Panc1 (cell line): ENCODE results near the gene SNAP47. TPM values are rescaled to one million over a fixed set of nuclear protein-coding genes. Genes with fewer than 3 reads are reported as not detected.

ENCODE experiments used
- ATAC-seq: fragments of 200-7000 bp; cut with Tn5 transposase; 2 replicates; pipeline ENCODE4 v1.9.1; 2020; ENCODE audit warnings: mild to moderate bottlenecking, moderate library complexity
- BruUV-seq: library from RNA; stranded (reverse); fragments of 400-500 nt; replicated peaks from 2 replicates; lab custom pipeline; 2021; lab: Mats Ljungman, UMichigan
- CTCF ChIA-PET: fragments of 300-600 bp; sonication (Branson Sonifier 250); formaldehyde crosslinking; loops from one replicate; lab custom pipeline; 2022; ENCODE audit warnings: antibody characterized with exemption; lab: Charles Lee
- POLR2A ChIA-PET: fragments of 300-600 bp; sonication (Branson Sonifier 250); formaldehyde crosslinking; loops from one replicate; lab custom pipeline; 2022; ENCODE audit warnings: antibody characterized with exemption; lab: Charles Lee
- DNase-seq: peaks from one replicate; pipeline ENCODE4 v3.0.0-alpha.2; 2010; ENCODE audit warnings: low read depth, low spot score
- H3K27ac ChIP-seq: 2 replicates; pipeline ENCODE4 v1.5.1; 2011; ENCODE audit warnings: mild to moderate bottlenecking, low read length, inconsistent platforms
- H3K27me3 ChIP-seq: fragments of 200-500 bp; sonication (Bioruptor generic); 2 replicates; pipeline ENCODE4 v1.6.0; 2014; ENCODE audit warnings: low read length, inconsistent platforms; ENCODE audit not compliant: control insufficient read depth, insufficient read depth
- H3K36me3 ChIP-seq: fragments of 200-500 bp; sonication (Bioruptor generic); 2 replicates; pipeline ENCODE4 v1.5.1; 2014; ENCODE audit warnings: inconsistent platforms, mild to moderate bottlenecking, low read length, moderate library complexity; ENCODE audit not compliant: control insufficient read depth, insufficient read depth
- H3K4me1 ChIP-seq: 2 replicates; pipeline ENCODE4 v1.5.1; 2011; ENCODE audit warnings: inconsistent platforms, mild to moderate bottlenecking, low read length, moderate library complexity; ENCODE audit not compliant: control insufficient read depth, insufficient read depth
- H3K4me3 ChIP-seq, 2 experiments: 2 replicates each; pipeline ENCODE4 v1.5.1; 2011 to 2012; ENCODE audit warnings: low read depth in 2 of 2, low read length in 2 of 2, mild to moderate bottlenecking in 2 of 2, inconsistent platforms in 1 of 2, moderate library complexity in 1 of 2
- H3K9me3 ChIP-seq: fragments of 200-500 bp; sonication (Bioruptor generic); 2 replicates; pipeline ENCODE4 v1.5.1; 2014; ENCODE audit warnings: low read depth, mild to moderate bottlenecking, inconsistent platforms, low read length, moderate library complexity; ENCODE audit not compliant: control insufficient read depth, insufficient read depth
- POLR2AphosphoS5 ChIP-seq: IDR thresholded peaks from 2 replicates; pipeline ENCODE4 v1.6.1; 2012; ENCODE audit warnings: mild to moderate bottlenecking, low read depth, low read length, moderate library complexity
- REST ChIP-seq, 2 experiments: IDR thresholded peaks; 2 replicates each; pipeline ENCODE4 v1.6.1; 2011 to 2012; ENCODE audit warnings: low read depth in 2 of 2, control low read depth in 1 of 2, low read length in 1 of 2, mild to moderate bottlenecking in 1 of 2, moderate library complexity in 1 of 2; ENCODE audit not compliant: insufficient read depth in 1 of 2
- SIN3A ChIP-seq: IDR thresholded peaks from 2 replicates; pipeline ENCODE4 v1.6.1; 2012; ENCODE audit warnings: low read depth, mild to moderate bottlenecking, low read length, moderate library complexity, borderline replicate concordance; ENCODE audit not compliant: insufficient read depth
- TCF7L2 ChIP-seq: IDR thresholded peaks from 2 replicates; pipeline ENCODE4 v1.6.1; 2011; ENCODE audit warnings: mild to moderate bottlenecking, low read depth, low read length, inconsistent platforms
- in situ Hi-C: cut with HindIII; loops from 2 replicates; pipeline ENCODE4 v1.10.0; 2016; ENCODE audit warnings: low sequenced_read_pairs, low pct_unique_long_range_greater_than_20kb
- intact Hi-C: fragments of 100-400 bp; cut with micrococcal nuclease; formaldehyde crosslinking; loops from one replicate; pipeline ENCODE4 v1.10.0; 2022; ENCODE audit not compliant: unreplicated experiment
- total RNA-seq: library from RNA; stranded (reverse); gene quantifications from one replicate; pipeline ENCODE4 v1.2.1, GENCODE V29; 2021; ENCODE audit not compliant: unreplicated experiment
- TF ChIP-seq, protein P1 (sequence below): fragments of 450-650 bp; IDR thresholded peaks from 2 replicates; pipeline ENCODE4 v1.5.1; 2017; ENCODE audit warnings: mild to moderate bottlenecking

SNAP47 gene
- total RNA-seq, 1 experiment from 2014 or later, result 55.6 TPM

DNA sequence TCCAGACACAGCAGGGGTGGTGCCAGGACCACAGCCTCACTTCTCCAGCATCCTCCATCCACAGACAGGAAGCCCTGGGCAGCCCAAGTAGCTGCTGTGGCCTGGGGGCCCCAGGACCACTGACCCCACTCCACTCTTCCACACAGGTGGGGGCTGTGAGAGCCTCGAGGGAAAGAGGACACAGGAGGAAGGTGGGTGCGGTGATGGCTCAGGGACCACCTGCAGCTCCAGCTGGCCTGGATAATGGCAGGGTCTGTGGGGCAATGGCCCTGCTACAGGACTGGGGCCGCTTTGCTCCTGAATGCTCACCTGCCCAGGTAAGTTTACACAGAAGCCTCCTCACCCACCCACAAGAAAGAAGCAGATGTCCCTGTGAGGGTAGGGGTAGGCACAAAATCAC, 61.9 kb downstream of the SNAP47 start:
- no peaks in the 10 kb centered on the region for H3K27me3 ChIP-seq
- intact Hi-C loops (loop anchor here (10.0 kb wide), 1 partner anchor 148 kb away; the partner anchor contains the start of gene WNT9A), in situ Hi-C loops (no loop called here)
- ATAC-seq, result no peak
- no TSS peak for BruUV-seq
- ChIA-PET CTCF (no interaction called here), POLR2A (no interaction called here)
- no peak for DNase-seq
- TF ChIP-seq POLR2AphosphoS5 (no peak), SIN3A (no peak), REST (IDR thresholded peaks at IDR 0.05; ENCODE audit: insufficient read depth in 1 of 2, low read depth in 2 of 2, low read length in 1 of 2) (no peak), TCF7L2 (no peak)
- TF ChIP-seq, protein P1, sequence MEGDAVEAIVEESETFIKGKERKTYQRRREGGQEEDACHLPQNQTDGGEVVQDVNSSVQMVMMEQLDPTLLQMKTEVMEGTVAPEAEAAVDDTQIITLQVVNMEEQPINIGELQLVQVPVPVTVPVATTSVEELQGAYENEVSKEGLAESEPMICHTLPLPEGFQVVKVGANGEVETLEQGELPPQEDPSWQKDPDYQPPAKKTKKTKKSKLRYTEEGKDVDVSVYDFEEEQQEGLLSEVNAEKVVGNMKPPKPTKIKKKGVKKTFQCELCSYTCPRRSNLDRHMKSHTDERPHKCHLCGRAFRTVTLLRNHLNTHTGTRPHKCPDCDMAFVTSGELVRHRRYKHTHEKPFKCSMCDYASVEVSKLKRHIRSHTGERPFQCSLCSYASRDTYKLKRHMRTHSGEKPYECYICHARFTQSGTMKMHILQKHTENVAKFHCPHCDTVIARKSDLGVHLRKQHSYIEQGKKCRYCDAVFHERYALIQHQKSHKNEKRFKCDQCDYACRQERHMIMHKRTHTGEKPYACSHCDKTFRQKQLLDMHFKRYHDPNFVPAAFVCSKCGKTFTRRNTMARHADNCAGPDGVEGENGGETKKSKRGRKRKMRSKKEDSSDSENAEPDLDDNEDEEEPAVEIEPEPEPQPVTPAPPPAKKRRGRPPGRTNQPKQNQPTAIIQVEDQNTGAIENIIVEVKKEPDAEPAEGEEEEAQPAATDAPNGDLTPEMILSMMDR, result no peak
- no peak overlapping the region for H3K27ac ChIP-seq
- H3K36me3 ChIP-seq, result no peaks in the 10 kb centered on the region
- H3K9me3 ChIP-seq, result no peaks in the 10 kb centered on the region
- peaks cover 22% of the 10 kb centered on the region for H3K4me1 ChIP-seq
- no peak overlapping the region for H3K4me3 ChIP-seq

DNA sequence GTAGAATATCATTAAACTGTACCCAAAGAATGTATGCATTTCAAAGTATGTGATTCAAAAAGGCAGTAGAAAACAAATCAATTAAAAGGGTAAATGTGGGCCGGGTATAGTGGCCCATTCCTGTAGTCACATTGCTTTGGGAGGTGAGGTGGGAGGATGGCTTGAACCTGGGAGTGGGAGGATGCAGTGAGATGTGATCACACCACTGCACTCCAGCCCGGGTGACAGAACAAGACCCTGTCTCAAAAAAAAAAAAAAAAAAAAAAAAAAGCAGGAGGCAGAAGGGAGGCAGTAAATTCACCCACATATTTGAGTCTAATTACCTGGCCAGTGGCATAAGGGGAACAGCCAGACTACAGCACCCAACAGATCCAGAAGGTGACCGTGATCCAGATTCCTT, 62.4 kb downstream of the SNAP47 start:
- H3K4me1 ChIP-seq, result peaks cover 19% of the 10 kb centered on the region
- H3K9me3 ChIP-seq, result no peaks in the 10 kb centered on the region
- BruUV-seq, result no TSS peak
- DNase-seq, result no peak
- TF ChIP-seq, protein P1, result no peak
- TF ChIP-seq POLR2AphosphoS5 (no peak), SIN3A (no peak), REST (IDR thresholded peaks at IDR 0.05; ENCODE audit: insufficient read depth in 1 of 2, low read depth in 2 of 2, low read length in 1 of 2) (no peak), TCF7L2 (no peak)
- in situ Hi-C loops (no loop called here), intact Hi-C loops (loop anchor here (10.0 kb wide), 1 partner anchor 147 kb away; the partner anchor contains the start of gene WNT9A)
- no peaks in the 10 kb centered on the region for H3K27me3 ChIP-seq
- ChIA-PET POLR2A (no interaction called here), CTCF (no interaction called here)
- no peak overlapping the region for H3K4me3 ChIP-seq
- H3K36me3 ChIP-seq, result no peaks in the 10 kb centered on the region
- no peak for ATAC-seq
- no peak overlapping the region for H3K27ac ChIP-seq
